Neural progenitor cell (in vitro differentiated cells): ENCODE data around the gene ZNF772.
A peak's percentile ranks its signal among the peaks of the same experiment; 100 is the strongest.

Source experiments
- CTCF ChIP-seq: fragments of 200-600 bp; sonication (generic); IDR thresholded peaks from 2 replicates; pipeline ENCODE4 v1.5.1; 2017; ENCODE audit warnings: antibody characterized with exemption, mild to moderate bottlenecking
- EZH2 ChIP-seq: fragments of 200-600 bp; sonication (generic); IDR thresholded peaks from 2 replicates; pipeline ENCODE4 v1.6.1; 2017; ENCODE audit warnings: antibody characterized with exemption, mild to moderate bottlenecking, moderate library complexity
- EZH2phosphoT487 ChIP-seq: fragments of 200-600 bp; sonication (generic); IDR thresholded peaks from 2 replicates; pipeline ENCODE4 v1.6.1; 2017; ENCODE audit warnings: antibody characterized with exemption

GRCh38 chr19:57465680-57466381, 11.5 kb downstream of the ZNF772 start:
- TF ChIP-seq CTCF: peak; percentile 43
- TF ChIP-seq EZH2phosphoT487: no peak
- no peak for TF ChIP-seq EZH2
